Measurements from ENCODE around the gene DDI1.

GRCh38 chr11:104075706-104076105 lies 39.3 kb downstream of the DDI1 start:
- no peak for TF ChIP-seq POLR2A (IDR thresholded peaks at IDR 0.05)
- TF ChIP-seq, protein P1, sequence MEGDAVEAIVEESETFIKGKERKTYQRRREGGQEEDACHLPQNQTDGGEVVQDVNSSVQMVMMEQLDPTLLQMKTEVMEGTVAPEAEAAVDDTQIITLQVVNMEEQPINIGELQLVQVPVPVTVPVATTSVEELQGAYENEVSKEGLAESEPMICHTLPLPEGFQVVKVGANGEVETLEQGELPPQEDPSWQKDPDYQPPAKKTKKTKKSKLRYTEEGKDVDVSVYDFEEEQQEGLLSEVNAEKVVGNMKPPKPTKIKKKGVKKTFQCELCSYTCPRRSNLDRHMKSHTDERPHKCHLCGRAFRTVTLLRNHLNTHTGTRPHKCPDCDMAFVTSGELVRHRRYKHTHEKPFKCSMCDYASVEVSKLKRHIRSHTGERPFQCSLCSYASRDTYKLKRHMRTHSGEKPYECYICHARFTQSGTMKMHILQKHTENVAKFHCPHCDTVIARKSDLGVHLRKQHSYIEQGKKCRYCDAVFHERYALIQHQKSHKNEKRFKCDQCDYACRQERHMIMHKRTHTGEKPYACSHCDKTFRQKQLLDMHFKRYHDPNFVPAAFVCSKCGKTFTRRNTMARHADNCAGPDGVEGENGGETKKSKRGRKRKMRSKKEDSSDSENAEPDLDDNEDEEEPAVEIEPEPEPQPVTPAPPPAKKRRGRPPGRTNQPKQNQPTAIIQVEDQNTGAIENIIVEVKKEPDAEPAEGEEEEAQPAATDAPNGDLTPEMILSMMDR (IDR thresholded peaks at IDR 0.05) = no peak
